ENCODE data around the gene LCN15. TPM values are rescaled to one million over a fixed set of nuclear protein-coding genes. Genes with fewer than 3 reads are reported as not detected.

The LCN15 gene
- total RNA-seq, 1 experiment from 2014 or later, result not detected

DNA sequence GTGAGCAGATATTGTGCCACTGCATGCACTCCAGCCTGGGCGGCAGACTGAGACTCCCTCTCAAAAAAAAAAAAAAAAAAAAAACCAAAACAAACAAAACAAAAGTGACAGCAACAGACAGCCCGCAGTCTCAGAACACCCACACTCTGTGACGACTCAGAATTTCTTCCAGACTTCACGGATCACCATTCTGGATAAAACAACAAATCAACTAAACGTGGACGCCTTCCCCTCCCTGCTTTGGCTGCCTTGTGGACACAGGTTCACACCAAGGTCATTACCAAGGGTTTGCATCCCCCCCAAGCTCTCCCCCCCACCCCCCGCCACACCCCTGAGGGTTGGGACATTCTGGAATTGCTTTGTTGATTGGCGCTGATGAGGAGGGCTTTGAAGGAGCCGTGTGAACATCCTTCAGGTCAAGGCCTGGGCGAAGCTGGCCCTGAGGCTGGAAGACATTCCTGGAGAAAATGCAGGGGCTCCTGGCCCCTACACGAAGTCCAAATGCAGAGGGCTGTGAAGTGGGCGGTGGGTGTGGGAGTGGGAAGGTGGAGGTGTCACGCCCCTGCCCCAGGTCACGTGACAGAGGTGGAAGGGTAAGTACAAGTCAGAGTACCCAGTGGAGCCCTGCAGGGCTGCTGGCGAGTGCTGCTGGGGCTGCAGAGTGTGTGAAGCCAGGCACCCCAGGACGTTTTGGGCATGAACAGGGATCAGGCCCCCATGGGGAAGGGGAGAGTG lies 31.7 kb downstream of the LCN15 start:
- BruUV-seq (replicated peaks), result no TSS peak
- Mint-ChIP-seq H3K27ac (ENCODE audit: unreplicated experiment) (no peak overlapping the region), H3K4me1 (ENCODE audit: low read depth, unreplicated experiment) (no peaks in the 10 kb centered on the region), H3K9me3 (ENCODE audit: low read depth, unreplicated experiment) (no peaks in the 10 kb centered on the region), H3K4me3 (ENCODE audit: low read depth, unreplicated experiment) (no peak overlapping the region), H3K36me3 (ENCODE audit: insufficient read depth, unreplicated experiment) (peaks cover 18% of the 10 kb centered on the region), H3K27me3 (ENCODE audit: unreplicated experiment) (peaks cover 9% of the 10 kb centered on the region)
- no peak for DNase-seq
- CTCF ChIA-PET, result no interaction called here
- intact Hi-C loops (cut with micrococcal nuclease; ENCODE audit: unreplicated experiment), result no loop called here
- TF ChIP-seq, protein P1, sequence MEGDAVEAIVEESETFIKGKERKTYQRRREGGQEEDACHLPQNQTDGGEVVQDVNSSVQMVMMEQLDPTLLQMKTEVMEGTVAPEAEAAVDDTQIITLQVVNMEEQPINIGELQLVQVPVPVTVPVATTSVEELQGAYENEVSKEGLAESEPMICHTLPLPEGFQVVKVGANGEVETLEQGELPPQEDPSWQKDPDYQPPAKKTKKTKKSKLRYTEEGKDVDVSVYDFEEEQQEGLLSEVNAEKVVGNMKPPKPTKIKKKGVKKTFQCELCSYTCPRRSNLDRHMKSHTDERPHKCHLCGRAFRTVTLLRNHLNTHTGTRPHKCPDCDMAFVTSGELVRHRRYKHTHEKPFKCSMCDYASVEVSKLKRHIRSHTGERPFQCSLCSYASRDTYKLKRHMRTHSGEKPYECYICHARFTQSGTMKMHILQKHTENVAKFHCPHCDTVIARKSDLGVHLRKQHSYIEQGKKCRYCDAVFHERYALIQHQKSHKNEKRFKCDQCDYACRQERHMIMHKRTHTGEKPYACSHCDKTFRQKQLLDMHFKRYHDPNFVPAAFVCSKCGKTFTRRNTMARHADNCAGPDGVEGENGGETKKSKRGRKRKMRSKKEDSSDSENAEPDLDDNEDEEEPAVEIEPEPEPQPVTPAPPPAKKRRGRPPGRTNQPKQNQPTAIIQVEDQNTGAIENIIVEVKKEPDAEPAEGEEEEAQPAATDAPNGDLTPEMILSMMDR (IDR thresholded peaks at IDR 0.05; ENCODE audit: unreplicated experiment), result no peak

DNA sequence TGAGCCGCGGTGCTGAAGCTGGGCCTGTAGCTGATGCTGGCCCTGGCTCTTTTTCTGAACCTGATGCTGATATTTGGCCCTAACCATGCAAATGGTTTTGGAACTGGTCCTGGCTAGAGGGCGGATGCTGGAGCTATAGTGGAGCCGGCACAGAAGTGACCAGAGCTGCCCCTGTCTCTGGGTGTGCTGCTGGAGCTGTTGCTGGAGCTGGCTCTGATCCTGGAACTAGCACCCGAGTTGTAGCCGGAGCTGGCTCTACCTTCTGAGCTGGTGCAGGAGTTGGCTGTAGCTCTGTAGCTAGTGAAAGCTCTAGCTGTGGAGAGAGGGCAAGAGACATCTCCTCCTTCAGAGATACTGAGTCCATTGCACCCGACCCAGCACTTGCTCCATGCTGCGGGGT lies 34.4 kb downstream of the LCN15 start:
- intact Hi-C loops (cut with micrococcal nuclease; ENCODE audit: unreplicated experiment), result no loop called here

DNA sequence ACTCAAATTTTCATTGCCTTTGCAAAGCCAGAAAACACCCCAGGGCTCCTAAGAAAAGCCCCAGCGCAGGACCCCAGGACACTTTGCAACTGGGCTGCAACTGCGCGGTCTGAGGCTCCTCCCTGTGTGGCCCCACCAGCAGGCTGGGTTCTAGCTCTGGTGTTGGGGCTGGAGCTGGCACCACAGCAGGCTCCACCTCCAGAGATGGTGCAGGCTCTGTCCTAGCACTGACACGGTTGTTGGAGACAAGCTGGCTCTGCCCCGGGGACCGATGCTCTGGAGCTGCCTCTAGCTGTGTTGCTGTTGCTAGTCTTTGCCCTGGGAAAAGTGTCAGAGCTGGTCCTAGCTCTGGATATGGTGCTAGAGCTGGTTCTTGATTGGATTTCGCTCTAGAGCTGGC lies 35.2 kb downstream of the LCN15 start:
- H3K4me3 Mint-ChIP-seq (ENCODE audit: low read depth, unreplicated experiment), result peak overlapping the region; percentile 81
- CTCF ChIA-PET, result interaction anchor here (0.9 kb wide), 1 partner anchor 15 kb away, joined by 3 read pairs; no protein-coding TSS in a partner anchor
- no peak overlapping the region for H3K27ac Mint-ChIP-seq (ENCODE audit: unreplicated experiment)
- H3K27me3 Mint-ChIP-seq (ENCODE audit: unreplicated experiment), result no peaks in the 10 kb centered on the region
- peaks cover 49% of the 10 kb centered on the region for H3K36me3 Mint-ChIP-seq (ENCODE audit: insufficient read depth, unreplicated experiment)
- no peak for DNase-seq
- no peaks in the 10 kb centered on the region for H3K9me3 Mint-ChIP-seq (ENCODE audit: low read depth, unreplicated experiment)
- no TSS peak for BruUV-seq (replicated peaks)
- TF ChIP-seq, protein P1 (IDR thresholded peaks at IDR 0.05; ENCODE audit: unreplicated experiment), result no peak
- intact Hi-C loops (cut with micrococcal nuclease; ENCODE audit: unreplicated experiment), result no loop called here
- peaks cover 10% of the 10 kb centered on the region for H3K4me1 Mint-ChIP-seq (ENCODE audit: low read depth, unreplicated experiment)

More for the DNA sequence above, 34.4 kb downstream of the LCN15 start:
- no peak for DNase-seq
- Mint-ChIP-seq H3K27me3 (ENCODE audit: unreplicated experiment) (no peaks in the 10 kb centered on the region), H3K4me3 (ENCODE audit: low read depth, unreplicated experiment) (no peak overlapping the region), H3K9me3 (ENCODE audit: low read depth, unreplicated experiment) (no peaks in the 10 kb centered on the region), H3K4me1 (ENCODE audit: low read depth, unreplicated experiment) (peaks cover 10% of the 10 kb centered on the region), H3K36me3 (ENCODE audit: insufficient read depth, unreplicated experiment) (peaks cover 41% of the 10 kb centered on the region), H3K27ac (ENCODE audit: unreplicated experiment) (no peak overlapping the region)
- TSS peak; percentile 13 for BruUV-seq (replicated peaks)
- CTCF ChIA-PET, result no interaction called here
- TF ChIP-seq, protein P1 (IDR thresholded peaks at IDR 0.05; ENCODE audit: unreplicated experiment), result no peak

DNA sequence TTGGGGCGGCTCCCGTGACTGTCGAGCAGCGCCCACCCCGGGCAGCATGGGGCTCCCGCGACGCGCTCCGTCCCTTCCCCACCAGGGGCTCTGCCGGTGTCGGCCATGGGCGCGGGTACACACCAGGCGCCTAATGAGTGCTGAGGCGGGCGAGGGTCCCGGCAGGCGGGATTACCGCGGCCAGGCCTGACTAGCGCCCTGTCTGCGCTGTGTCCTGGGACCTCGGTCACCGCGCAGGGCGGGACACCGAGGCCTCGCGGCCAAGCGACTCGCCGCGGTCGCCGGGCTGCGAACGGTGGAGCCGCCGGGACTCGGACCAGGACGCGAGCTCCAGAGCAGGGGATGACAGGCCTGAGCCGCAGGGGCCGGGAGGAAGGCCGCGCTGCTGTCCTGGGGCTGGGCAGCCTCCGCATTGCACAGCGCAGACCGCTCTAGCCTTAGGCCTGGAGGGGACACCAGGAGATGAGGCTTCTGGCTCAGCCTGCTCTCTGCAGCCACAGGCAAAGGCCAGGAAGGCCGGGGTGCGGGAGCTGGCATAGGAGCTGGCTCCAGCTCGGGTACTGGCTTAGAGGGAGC lies 35.7 kb downstream of the LCN15 start:
- Mint-ChIP-seq H3K4me1 (ENCODE audit: low read depth, unreplicated experiment) (peaks cover 10% of the 10 kb centered on the region), H3K27ac (ENCODE audit: unreplicated experiment) (no peak overlapping the region), H3K9me3 (ENCODE audit: low read depth, unreplicated experiment) (no peaks in the 10 kb centered on the region), H3K4me3 (ENCODE audit: low read depth, unreplicated experiment) (peak overlapping the region; percentile 81), H3K36me3 (ENCODE audit: insufficient read depth, unreplicated experiment) (peaks cover 52% of the 10 kb centered on the region), H3K27me3 (ENCODE audit: unreplicated experiment) (no peaks in the 10 kb centered on the region)
- intact Hi-C loops (cut with micrococcal nuclease; ENCODE audit: unreplicated experiment), result no loop called here
- CTCF ChIA-PET, result interaction anchor here (0.9 to 1.4 kb wide), 2 partner anchors 10 to 14 kb away, joined by 3 read pairs; no protein-coding TSS in a partner anchor
- BruUV-seq (replicated peaks), result no TSS peak
- DNase-seq, result no peak
- TF ChIP-seq, protein P1 (IDR thresholded peaks at IDR 0.05; ENCODE audit: unreplicated experiment), result no peak
